HL-60/S4 treated with phorbol 12-myristate 13-acetate at 8.2 ng/mL for 4 days and 3 days (cell line): ENCODE measurements around the gene MTMR3.
"Not testable (repeated sequence)": the region's sequence is repeated elsewhere in the genome, so short reads cannot be mapped to it uniquely, and the experiment has no call there.

Experiments used
- in situ Hi-C: fragments of 300-500 bp; cut with MboI; formaldehyde crosslinking; loops from 2 replicates; pipeline ENCODE4 v1.15.0; 2022; ENCODE audit warnings: low sequenced_read_pairs

Gene MTMR3

DNA sequence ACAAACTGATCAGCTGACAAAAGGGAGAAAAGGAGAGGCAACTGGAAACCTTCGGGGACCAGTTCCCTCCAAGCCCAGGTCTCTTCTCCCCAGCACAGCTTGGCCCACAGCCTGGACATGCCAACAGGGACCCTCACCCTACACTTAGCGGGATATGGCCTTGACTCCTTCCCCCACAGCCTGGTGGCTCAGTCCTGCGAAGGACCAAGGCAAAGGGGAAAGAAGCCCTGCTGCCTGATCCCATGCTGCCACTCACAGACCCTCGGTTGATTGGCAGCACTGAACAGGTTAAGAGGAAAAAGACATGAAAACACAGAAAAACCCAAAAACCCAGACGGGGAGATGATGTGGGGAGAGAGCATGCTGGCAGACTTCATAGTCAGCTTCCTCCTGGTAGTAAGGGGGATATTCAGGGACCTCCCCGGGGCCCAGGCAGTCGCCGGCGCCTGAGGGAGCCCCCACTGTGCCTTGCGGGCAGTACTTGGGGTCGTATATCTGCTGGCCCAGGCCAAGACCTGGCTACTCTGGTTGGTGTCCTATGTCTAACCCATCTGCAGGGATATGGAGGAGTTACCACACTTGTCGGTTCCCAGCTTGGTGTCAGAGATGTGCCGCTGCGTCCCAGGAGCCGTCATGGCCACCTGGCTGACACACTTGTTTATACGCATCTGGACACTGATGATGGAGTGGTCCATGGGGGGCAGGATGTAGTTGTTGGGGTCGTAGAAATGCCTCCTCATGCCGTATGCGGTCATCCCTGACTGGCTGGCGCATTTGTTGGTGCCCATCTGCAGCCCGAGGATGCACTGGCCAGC, 163.1 kb downstream of the MTMR3 start:
- in situ Hi-C loops = no loop called here

DNA sequence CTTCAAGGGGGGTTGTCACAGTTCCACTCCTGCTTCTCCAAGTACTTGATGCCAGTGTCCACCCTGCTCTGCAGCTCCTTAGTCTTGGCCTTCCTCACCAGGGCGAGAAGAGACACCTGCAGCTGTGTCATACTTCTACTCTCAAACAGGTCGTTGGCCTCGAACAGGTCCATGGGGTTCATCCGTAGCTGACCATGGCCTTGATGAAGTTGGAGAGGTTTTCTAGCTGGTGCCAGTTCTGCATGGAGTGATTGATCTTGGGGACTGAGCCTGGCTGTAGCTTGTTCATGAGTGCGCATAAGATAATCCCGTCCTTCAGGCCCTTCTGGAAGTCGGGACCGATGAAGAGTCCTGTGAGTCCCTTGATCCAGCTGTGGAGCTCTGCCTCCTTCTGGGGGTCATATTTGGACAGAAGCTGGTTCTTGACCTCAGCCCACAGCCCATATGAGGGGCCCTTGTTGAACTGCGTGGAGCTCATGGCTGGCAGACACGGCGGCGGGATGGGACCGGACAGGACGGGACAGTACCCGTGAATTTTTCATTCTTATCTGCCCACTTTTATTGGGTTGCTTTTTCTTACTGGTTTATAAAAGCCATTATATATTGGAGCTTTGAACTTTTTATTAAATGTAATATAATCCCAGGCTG, 163.9 kb downstream of the MTMR3 start:
- in situ Hi-C loops = no loop called here

DNA sequence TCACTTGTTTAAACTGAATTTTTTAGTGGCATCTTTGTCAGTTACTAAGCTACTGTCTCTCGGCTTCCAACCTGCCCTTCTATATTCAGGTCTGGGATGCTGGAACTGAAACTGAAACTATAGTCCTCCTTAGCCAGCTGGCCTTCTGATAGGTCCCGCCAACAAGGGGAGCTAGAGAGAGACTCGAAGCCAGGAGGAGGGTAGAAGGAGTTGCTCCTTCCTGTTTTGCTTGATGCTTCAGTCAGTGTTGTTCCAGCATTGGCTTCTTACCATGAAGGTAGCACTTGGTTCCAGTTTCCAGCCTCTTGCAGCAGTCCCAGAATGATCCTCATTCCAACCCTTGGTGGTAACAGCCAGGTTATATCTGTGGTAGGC, 164.4 kb downstream of the MTMR3 start:
- in situ Hi-C loops = no loop called here

DNA sequence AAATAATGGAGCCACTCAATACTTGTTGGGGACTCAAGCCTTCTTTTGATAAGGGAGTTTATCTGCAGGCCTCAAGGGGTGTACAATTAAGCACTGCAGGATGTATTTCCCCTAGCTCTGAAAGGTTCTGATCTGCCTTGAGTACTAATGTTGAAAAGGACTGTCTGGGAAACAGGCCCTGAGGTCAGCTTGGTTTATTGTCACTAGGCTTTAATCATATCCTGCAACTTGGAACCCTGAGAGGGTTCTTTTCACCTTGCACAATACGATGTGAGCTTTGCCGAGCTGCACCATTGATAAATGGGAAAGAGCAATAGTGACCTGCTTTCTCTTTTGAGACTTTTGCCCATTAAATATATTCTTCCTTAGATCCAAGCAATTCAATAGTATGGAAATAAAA, 165.7 kb downstream of the MTMR3 start:
- in situ Hi-C loops = no loop called here

DNA sequence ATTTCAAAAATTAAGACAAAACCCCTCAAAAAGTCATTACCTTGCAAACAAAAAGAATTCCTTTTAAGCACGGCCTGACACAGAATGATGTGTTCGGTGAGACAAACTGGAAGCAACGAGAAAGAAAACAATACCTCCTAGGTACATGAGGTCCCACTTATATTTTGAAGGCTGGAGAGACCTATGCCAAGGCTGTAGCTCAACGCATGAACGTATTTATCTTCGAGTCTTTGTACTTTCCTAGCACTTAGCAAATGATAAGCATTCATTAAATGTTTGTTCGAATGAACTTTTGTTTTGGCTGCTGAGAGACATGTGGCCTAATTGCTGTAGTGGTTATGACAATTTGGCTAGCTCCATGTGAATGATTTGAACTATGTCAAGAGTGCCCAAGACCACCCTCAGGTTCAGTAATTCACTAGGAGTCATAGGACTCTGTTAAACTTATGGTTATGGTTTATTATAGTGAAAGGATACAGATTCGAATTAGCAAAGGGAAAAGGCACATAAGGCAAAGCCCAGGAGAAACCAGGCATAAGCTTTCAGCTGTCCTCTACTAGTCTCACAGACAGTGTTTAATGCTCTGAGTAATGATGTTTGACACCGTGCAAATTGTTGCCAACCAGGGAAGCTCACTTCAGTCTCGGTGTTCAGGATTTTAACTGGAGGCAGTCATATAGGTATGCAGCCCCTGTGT, 171.2 kb downstream of the MTMR3 start:
- in situ Hi-C loops = no loop called here

DNA sequence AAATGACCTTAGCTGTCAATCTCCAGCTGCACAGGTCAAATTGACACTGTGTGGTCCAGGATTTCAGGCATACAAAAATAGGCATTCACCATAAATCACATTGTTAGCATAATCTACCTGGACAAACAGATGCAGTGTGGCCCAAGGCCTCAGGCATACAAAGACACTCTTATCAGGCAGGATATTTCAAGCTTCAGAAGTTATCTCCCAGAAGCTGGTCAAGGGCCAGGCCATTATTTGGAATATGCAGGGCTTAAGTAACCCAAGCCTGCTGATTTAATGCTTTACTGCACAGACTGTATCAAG, 171.7 kb downstream of the MTMR3 start:
- in situ Hi-C loops = no loop called here

DNA sequence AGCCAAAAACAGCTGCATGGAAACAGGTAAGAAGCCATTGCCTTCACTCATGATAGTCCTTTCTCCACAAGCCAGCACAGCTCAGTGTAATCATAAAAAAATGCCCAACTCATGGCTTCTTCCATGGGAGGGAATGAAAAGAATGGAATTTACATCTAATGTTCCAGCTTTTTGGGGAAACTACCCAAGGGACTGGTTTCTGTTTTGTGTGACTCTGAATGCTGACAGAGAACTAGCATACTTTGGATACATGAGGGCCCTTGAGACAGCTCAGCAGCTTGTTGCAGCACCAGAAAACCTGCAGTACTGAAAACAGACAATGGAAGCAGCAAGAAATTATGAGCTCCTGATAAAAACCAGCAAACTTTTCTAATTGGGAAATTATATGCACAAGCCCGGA, 173.0 kb downstream of the MTMR3 start:
- in situ Hi-C loops = no loop called here

DNA sequence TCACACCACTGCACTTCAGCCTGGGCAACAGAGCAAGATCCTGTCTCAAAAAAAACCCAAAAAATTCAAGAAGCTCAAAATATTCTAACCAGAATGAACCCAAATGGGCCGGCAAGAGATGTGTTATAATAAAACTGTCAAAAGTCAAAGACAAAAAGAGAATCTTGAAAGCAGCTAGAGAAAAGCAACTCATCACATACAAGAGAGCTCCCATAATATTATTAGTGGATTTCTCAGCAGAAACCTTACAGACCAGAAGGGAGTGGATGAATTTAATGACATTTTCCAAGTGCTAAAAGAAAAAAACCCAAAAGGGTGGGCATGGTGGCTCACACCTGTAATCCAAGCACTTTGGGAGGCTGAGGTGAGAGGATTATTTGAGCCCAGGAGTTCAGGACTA, 174.4 kb downstream of the MTMR3 start:
- in situ Hi-C loops = no loop called here

DNA sequence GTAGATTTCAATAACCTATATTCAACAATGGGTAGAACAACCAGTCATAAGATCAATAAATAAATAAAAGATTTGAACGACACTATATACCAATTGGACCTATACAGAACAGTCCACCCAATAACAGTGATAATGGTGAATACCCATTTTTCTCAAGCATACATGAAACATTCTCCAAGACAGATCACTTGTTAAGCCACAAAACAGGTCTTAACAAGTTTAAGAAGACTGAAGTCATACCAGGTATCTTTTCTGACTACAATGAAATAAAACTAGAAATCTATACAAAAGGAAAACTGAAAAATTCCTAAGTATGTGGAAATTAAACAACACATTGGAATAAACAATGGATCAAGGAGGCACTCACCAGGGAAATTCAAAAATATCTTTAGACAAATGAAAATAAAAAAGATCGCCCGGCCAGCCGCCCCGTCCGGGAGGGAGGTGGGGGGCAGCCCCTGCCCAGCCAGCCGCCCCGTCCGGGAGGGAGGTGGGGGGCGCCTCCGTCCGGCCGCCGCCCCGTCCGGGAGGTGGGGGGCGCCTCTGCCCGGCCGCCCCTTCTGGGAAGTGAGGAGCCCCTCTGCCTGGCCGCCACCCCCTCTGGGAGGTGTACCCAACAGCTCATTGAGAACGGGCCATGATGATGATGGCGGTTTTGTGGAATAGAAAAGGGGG, 176.5 kb downstream of the MTMR3 start:
- in situ Hi-C loops = not testable (repeated sequence)

DNA sequence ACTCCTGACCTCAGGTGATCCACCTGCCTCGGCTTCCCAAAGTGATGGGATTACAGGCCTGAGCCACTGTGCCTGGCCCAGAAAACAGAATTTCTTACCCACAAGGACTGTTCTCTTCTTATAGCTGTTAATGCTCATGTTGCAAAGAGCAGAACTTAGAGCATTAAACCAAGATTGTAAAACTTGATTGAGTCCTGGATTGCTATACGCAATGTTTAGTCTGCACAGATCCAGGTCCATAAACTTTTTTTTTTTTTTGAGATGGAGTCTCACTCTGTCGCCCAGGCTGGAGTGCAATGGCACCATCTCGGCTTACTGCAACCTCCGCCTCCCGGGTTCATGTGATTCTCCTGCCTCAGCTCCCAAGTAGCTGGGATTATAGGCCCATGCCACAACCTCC, 178.1 kb downstream of the MTMR3 start:
- in situ Hi-C loops = not testable (repeated sequence)

DNA sequence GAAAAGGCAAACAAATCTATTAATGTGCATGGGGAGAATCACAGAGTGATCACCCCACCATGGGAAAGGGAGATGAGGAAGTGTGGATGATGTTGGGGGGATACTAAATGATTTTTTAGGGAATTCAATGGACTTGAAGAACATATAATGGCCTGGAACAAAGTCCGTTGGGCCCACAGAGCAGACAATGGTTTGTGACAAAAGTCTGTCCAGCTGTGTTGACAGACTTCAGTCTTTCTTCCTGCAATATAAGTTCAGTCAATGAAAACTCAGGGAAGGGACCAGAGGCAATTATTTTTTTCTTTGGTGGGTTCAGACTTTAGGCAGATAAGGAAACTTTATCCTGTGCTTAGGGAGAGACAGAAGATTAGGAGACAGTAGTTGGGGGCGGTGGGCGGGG, 179.3 kb downstream of the MTMR3 start:
- in situ Hi-C loops = no loop called here

DNA sequence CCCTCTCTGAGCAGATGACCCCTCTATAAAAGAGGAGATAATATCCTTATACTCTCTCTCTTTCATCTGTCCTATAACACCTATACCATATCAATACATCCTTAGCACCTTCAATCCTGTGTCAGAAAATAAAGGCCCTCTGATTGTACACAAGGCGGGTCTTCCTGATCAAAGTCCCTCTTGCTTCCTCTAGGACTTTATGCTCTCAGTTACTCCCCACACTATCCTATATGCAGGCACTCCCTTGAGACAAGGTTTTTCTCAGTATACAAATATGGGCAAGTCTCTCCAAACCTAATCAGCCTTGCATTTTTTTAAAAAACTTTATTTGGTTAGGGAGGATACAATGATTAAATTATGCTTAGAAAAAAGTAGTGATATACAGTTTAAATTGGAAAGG, 180.0 kb downstream of the MTMR3 start:
- in situ Hi-C loops = no loop called here

DNA sequence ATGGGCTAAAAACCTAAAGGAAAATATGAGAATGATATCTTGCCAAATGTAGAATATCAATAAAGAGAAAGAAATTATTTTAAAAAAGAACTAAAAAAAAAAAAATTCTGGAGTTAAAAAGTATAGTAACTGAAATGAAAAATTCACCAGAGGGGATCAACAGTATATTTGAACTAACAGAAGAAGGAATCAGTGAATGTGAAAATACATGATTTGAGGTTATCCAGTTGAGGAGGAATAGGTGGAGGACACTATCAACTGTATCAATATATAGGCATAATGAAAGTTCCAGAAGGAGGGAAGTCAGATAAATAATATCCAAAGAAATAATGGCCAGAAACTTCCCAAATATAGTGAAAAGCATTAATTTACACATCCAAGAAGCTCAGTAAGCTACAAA, 181.2 kb downstream of the MTMR3 start:
- in situ Hi-C loops = no loop called here

DNA sequence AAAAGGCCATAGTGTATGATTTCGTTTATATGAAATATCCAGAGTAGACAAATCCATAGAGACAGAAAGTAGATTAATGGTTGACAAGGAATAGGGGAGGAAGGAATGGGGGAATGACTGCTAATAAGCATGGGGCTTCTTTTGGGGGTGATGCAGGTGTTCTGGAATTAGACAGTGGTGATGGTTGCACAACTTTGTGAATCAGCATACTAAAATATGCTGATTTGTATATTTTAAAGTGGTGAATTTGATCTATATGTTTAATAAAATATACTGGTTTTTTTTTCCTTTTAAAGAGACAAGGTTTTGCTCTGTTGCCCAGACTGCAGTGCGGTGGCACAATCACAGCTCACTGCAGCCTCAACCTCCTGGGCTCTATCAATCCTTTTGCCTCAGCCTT, 190.8 kb downstream of the MTMR3 start:
- in situ Hi-C loops = no loop called here

DNA sequence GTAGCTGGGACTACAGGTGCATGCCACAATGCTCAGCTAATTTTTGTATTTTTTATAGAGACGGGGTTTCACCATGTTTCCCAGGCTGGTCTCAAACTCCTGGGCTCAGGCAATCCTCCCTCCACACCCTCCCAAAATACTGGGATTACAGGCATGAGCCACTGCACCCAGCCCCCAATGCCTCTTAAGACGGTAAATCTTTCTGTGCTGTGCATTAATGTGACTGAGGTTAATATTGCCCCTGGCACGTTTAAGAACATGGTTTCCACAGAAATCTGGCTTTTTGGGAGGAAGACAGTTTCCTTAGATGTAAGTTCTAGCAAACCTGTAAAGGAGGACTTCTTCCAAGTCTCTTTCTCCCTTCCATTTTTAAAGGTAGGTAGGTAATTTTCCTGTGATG, 191.2 kb downstream of the MTMR3 start:
- in situ Hi-C loops = no loop called here

DNA sequence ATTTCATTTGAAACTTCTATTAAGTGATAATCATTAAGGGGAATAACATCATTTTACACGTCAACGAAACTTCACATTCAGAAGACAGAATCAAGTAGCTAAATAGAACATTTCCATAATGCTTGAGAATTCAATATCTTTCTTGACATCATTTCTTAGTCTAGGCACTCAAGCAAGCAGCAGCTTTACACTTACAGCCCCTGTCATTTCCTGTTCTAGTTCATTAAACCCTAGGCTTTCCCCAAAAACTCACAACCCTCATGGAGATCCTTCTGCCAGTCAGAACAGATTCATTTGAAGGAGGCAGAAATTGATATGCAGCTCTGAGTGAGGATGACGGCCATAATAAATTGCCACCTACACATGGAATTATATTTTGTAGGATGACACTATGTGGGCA, 192.0 kb downstream of the MTMR3 start:
- in situ Hi-C loops = no loop called here

DNA sequence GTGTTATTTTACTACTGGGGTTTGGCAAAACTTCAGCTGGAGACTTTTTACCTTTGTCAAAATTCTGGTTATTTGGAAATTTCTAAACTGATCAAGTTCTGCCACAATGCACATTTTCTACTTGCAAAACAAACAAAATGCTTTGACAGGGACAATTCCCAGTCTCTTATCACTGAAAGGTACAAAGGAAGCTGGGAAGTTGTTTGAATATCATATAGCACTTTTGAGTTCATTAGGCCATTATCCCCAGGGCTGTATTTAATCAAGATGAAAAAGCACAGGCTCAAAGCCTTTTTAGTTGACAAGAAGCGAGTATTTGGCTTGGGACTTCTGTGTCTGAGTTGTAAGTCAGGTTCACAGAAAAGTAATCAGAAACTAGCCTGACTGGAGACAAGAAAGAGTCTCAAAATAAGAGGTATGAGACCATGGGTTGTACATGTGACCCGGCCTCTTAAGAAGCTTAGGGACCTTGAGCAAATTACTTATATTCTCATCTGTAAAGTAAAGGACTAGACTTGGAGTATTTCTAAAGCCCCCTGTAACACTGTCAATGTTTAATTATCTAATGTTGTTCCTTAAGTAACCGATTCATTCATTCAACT, 194.4 kb downstream of the MTMR3 start:
- in situ Hi-C loops = no loop called here

DNA sequence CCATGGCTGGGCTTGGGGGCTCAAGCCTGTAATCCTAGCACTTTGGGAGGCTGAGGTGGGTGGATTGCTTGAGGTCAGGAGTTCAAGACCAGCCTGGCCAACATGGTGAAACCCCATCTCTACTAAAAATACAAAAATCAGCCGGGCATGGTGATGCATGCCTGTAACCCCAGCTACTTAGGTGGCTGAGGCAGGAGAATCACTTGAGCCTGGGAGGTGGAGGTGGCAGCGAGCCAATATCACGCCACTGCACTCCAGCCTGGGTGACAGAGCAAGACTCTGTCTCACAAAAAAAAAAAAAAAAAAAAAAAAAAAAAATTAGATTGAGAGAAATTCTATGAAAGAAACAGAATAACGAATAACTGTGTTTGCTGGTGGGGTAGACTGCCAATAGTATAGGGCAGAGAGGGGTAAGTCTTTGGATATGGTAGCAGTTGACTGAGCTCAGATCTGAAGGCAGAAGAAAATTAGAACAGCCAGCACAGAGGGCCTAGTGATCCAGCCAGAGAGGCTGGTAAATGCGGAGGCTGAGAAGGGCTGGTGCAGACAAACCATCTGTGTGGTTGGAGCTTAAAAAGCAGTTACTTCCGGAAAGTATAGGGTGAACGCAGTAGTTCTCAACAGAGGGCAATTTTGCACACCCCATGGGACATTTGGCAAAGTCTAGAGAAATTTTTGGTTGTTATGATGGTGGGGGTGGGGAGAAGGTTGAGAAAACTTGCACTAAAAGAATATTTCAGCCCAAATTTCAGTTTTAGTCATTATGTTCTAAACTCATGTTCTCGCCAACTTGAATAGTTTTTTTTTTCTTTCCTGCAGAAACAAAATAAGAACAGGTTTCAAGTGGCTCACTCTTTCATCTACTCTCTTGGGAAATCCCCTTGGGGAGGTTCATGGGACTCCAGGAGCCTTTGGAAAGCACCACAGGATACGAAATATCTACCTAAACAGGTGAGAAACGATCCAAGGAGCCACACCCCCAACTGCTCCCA, 195.6 kb downstream of the MTMR3 start:
- in situ Hi-C loops = no loop called here

DNA sequence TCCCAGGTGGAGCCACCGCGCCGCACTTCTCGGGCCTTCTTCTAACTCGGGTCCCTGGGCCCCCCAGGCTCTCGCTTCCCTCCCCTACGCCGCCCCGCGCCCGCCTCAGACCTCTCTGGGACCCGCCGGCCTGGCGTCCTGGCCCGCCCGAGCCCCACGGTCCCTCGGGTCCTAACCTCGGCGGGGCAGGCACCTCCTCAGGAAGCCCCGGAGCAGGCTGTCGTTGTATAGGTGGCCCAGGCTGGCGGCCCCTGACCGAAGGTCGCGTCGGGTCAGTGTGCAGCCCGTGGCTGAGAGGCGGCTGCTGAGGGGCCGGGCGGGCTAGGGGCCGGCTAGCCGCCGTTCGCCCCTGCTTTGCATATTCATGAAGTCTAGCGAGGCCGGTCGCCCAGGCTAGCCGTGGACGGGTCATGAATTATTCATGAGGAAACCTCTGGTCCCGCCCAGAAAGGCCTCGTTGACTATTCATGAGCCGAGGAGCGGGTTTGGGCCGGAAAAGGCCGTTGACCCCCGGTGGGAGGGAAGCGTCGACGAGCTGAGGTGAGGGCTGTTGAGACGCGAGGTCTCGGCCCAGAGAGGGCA, 197.1 kb downstream of the MTMR3 start, which contains the start of gene HORMAD2:
HORMAD2 (plus strand) TSS at position 513 of the 582 bp plus-strand sequence. CDS start 13,489 bp downstream, outside the sequence.
- in situ Hi-C loops = no loop called here
